Erythroblast (primary cell): ENCODE results near the gene MARK2.

Source experiments
- GATA1 ChIP-seq: IDR thresholded peaks from 2 replicates; pipeline ENCODE4 v1.6.1; 2011; ENCODE audit warnings: low read depth, mild to moderate bottlenecking, control low read depth, low read length, moderate library complexity
- POLR2A ChIP-seq: IDR thresholded peaks from 2 replicates; pipeline ENCODE4 v1.6.1; 2011; ENCODE audit warnings: mild to moderate bottlenecking, low read length

GRCh38 chr11:63903884-63904283 lies 65.0 kb downstream of the MARK2 start:
- TF ChIP-seq POLR2A, result no peak
- no peak for TF ChIP-seq GATA1
